Thyroid gland (tissue), 4 donors: ENCODE measurements around the gene CPD.

Experiments used
- POLR2A ChIP-seq, 2 donors: fragments of 450-650 bp; IDR thresholded peaks; one replicate each; pipeline ENCODE4 v1.6.1; 2017; ENCODE audit warnings: antibody characterized with exemption in 2 of 2, mild to moderate bottlenecking in 2 of 2, moderate library complexity in 1 of 2
- TF ChIP-seq, protein P1 (sequence below), 6 experiments: fragments of 200-600 bp in 3 of 6; fragments of 450-650 bp in 3 of 6; sonication (generic) in 3 of 6; IDR thresholded peaks; one replicate each; pipeline ENCODE4 v1.5.1; 2016 to 2019; ENCODE audit warnings: antibody characterized with exemption in 6 of 6, mild to moderate bottlenecking in 2 of 6, inconsistent platforms in 1 of 6, moderate library complexity in 1 of 6

DNA sequence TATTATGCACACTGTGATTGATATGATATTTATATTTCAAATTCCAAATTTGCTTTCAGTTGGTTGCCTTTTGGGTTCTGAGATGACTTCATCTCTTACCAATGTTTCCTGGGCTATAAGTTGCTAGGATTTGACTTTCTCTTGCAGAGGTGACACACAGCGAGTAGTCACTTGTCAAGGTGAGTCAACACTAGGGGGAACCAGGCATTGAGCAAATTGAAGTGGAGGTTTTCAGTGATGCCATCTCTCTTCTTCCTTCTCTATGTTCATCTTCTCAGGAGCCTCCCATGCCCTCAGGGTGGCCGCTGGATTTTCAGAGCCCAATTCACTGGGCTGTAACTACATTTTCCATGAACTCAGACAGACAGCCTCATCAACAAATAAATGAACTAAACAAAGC is 6.0 kb upstream of the CPD start:
- TF ChIP-seq, protein P1, sequence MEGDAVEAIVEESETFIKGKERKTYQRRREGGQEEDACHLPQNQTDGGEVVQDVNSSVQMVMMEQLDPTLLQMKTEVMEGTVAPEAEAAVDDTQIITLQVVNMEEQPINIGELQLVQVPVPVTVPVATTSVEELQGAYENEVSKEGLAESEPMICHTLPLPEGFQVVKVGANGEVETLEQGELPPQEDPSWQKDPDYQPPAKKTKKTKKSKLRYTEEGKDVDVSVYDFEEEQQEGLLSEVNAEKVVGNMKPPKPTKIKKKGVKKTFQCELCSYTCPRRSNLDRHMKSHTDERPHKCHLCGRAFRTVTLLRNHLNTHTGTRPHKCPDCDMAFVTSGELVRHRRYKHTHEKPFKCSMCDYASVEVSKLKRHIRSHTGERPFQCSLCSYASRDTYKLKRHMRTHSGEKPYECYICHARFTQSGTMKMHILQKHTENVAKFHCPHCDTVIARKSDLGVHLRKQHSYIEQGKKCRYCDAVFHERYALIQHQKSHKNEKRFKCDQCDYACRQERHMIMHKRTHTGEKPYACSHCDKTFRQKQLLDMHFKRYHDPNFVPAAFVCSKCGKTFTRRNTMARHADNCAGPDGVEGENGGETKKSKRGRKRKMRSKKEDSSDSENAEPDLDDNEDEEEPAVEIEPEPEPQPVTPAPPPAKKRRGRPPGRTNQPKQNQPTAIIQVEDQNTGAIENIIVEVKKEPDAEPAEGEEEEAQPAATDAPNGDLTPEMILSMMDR (IDR thresholded peaks at IDR 0.05) = no peak
- TF ChIP-seq POLR2A (IDR thresholded peaks at IDR 0.05) = no peak
